C1 segment of cervical spinal cord (tissue), 14 donors: ENCODE data around the gene TMC1.

ENCODE experiments used
- DNase-seq, 14 donors: peaks; one replicate each; lab custom pipeline; 2025; lab: John Stamatoyannopoulos, UW

Gene TMC1

GRCh38 chr9:72614067-72614466, 92.7 kb downstream of the TMC1 start:
- DNase-seq, result no peak

- no peak for DNase-seq
Observed at GRCh38 chr9:72615931-72616330, 94.5 kb downstream of the TMC1 start.

- no peak for DNase-seq
Observed at GRCh38 chr9:72618811-72619210, 97.4 kb downstream of the TMC1 start.

GRCh38 chr9:72622186-72622585, 100.8 kb downstream of the TMC1 start:
- no peak for DNase-seq

- no peak for DNase-seq
Observed at GRCh38 chr9:72623156-72623555, 101.7 kb downstream of the TMC1 start.

- DNase-seq, result no peak
Observed at GRCh38 chr9:72627147-72627546, 105.7 kb downstream of the TMC1 start.

- no peak for DNase-seq
Observed at GRCh38 chr9:72627956-72628540, 106.6 kb downstream of the TMC1 start.

- no peak for DNase-seq
Observed at GRCh38 chr9:72633966-72634365, 112.6 kb downstream of the TMC1 start.

- no peak for DNase-seq
Observed at GRCh38 chr9:72635197-72635596, 113.8 kb downstream of the TMC1 start.

GRCh38 chr9:72636621-72637020, 115.2 kb downstream of the TMC1 start:
- DNase-seq, result no peak

- DNase-seq, result no peak
Observed at GRCh38 chr9:72643651-72644050, 122.2 kb downstream of the TMC1 start.

GRCh38 chr9:72646061-72646460, 124.7 kb downstream of the TMC1 start:
- DNase-seq, result no peak

GRCh38 chr9:72648324-72649126, 127.1 kb downstream of the TMC1 start:
- no peak for DNase-seq

GRCh38 chr9:72649127-72649442, 127.7 kb downstream of the TMC1 start:
- no peak for DNase-seq

- no peak for DNase-seq
Observed at GRCh38 chr9:72650206-72650605, 128.8 kb downstream of the TMC1 start.

GRCh38 chr9:72656021-72656420, 134.6 kb downstream of the TMC1 start:
- no peak for DNase-seq

- DNase-seq, result no peak
Observed at GRCh38 chr9:72657023-72657422, 135.6 kb downstream of the TMC1 start.

- no peak for DNase-seq
Observed at GRCh38 chr9:72658703-72659102, 137.3 kb downstream of the TMC1 start.

- no peak for DNase-seq
Observed at GRCh38 chr9:72661401-72662135, 140.2 kb downstream of the TMC1 start.

GRCh38 chr9:72665421-72665820, 144.0 kb downstream of the TMC1 start:
- no peak for DNase-seq

- DNase-seq, result no peak
Observed at GRCh38 chr9:72667181-72667580, 145.8 kb downstream of the TMC1 start.

- DNase-seq, result no peak
Observed at GRCh38 chr9:72674961-72675360, 153.6 kb downstream of the TMC1 start.

GRCh38 chr9:72675586-72675985, 154.2 kb downstream of the TMC1 start:
- no peak for DNase-seq
